Endothelial cell of umbilical vein (primary cell): Measurements from ENCODE around the gene CRLF1. TPM values are rescaled to one million over a fixed set of nuclear protein-coding genes. Genes with fewer than 3 reads are reported as not detected.

Experiments used
- BruUV-seq: library from RNA; stranded (reverse); fragments of 400-500 nt; replicated peaks from 2 replicates; lab custom pipeline; 2021; lab: Mats Ljungman, UMichigan
- CTCF ChIA-PET: fragments of 300-600, 350-600 bp; sonication (Branson Sonifier 250); formaldehyde crosslinking; loops from one replicate; lab custom pipeline; 2021; ENCODE audit warnings: antibody characterized with exemption, inconsistent platforms; lab: Charles Lee
- POLR2A ChIA-PET: fragments of 300-600, 350-600 bp; sonication (Branson Sonifier 250); formaldehyde crosslinking; loops from one replicate; lab custom pipeline; 2021; ENCODE audit warnings: antibody characterized with exemption, inconsistent platforms; lab: Charles Lee
- DNase-seq: peaks from one replicate; pipeline ENCODE4 v3.0.0-alpha.2; 2011; ENCODE audit warnings: low read depth, low spot score
- FAIRE-seq: peaks from 2 replicates; lab custom pipeline; 2011; peaks lifted over from hg19 to GRCh38; lab: Jason Lieb, UNC
- H2AFZ ChIP-seq: 2 replicates; pipeline ENCODE4 v1.6.0; 2012; ENCODE audit warnings: low read depth, low read length, control low read depth, inconsistent platforms
- H3K27ac ChIP-seq: 2 replicates; pipeline ENCODE4 v1.5.1; 2011; ENCODE audit warnings: low read depth, mild to moderate bottlenecking, control low read depth, low read length, moderate library complexity; ENCODE audit not compliant: insufficient read depth
- H3K27me3 ChIP-seq, 2 experiments: 2 replicates each; pipeline versions ENCODE4 v1.6.0 to v1.6.1; 2011; ENCODE audit warnings: low read length in 2 of 2, mixed read lengths in 1 of 2; ENCODE audit not compliant: control insufficient read depth in 2 of 2, insufficient read depth in 2 of 2
- H3K36me3 ChIP-seq, 2 experiments: 2 replicates in 1 of 2; 3 replicates in 1 of 2; pipeline ENCODE4 v1.5.1; 2011; ENCODE audit warnings: low read length in 2 of 2, mild to moderate bottlenecking in 1 of 2, moderate library complexity in 1 of 2; ENCODE audit not compliant: control insufficient read depth in 2 of 2, insufficient read depth in 2 of 2; ENCODE audit errors: extremely low read depth in 1 of 2
- H3K4me1 ChIP-seq: 3 replicates; pipeline ENCODE4 v1.5.1; 2011; ENCODE audit warnings: mild to moderate bottlenecking, low read length; ENCODE audit not compliant: control insufficient read depth, insufficient read depth; ENCODE audit errors: extremely low read depth
- H3K4me2 ChIP-seq: 2 replicates; pipeline ENCODE4 v1.6.1; 2011; ENCODE audit warnings: low read length, control low read depth, mixed read lengths; ENCODE audit not compliant: insufficient read depth
- H3K4me3 ChIP-seq, 3 experiments: fragments of 200-600 bp in 1 of 3; sonication (generic), shearing (Covaris generic) in 1 of 3; replicated peaks in 1 of 3; 2 replicates each; pipeline ENCODE4 v1.5.1; 2011 to 2016; ENCODE audit warnings: control low read depth in 3 of 3, low read length in 3 of 3, mild to moderate bottlenecking in 2 of 3, inconsistent platforms in 1 of 3, low read depth in 1 of 3, moderate library complexity in 1 of 3; ENCODE audit not compliant: insufficient read depth in 1 of 3
- H3K79me2 ChIP-seq: 2 replicates; pipeline ENCODE4 v1.6.0; 2012; ENCODE audit warnings: low read length, inconsistent platforms; ENCODE audit not compliant: control insufficient read depth, insufficient read depth
- H3K9ac ChIP-seq: replicated peaks from 2 replicates; pipeline ENCODE3; 2011; ENCODE audit warnings: low read length, control low read depth; ENCODE audit not compliant: insufficient read depth; ENCODE audit errors: extremely low read depth
- H3K9me1 ChIP-seq: replicated peaks from 3 replicates; pipeline ENCODE4 v1.6.0; 2011; ENCODE audit warnings: mild to moderate bottlenecking, low read length; ENCODE audit not compliant: control insufficient read depth, insufficient read depth; ENCODE audit errors: extremely low read depth
- H3K9me3 ChIP-seq: replicated peaks from 2 replicates; pipeline ENCODE4 v1.5.1; 2012; ENCODE audit warnings: low read length, inconsistent platforms; ENCODE audit not compliant: control insufficient read depth, insufficient read depth
- H4K20me1 ChIP-seq: replicated peaks from 2 replicates; pipeline ENCODE3; 2011; ENCODE audit warnings: mild to moderate bottlenecking, low read length; ENCODE audit not compliant: control insufficient read depth, insufficient read depth; ENCODE audit errors: extremely low read depth
- CTCF ChIP-seq, 2 donors: IDR thresholded peaks; 1 replicate in 1 of 2; 2 replicates in 1 of 2; pipeline ENCODE4 v1.5.1; 2011; ENCODE audit warnings: low read length in 2 of 2, mild to moderate bottlenecking in 2 of 2, moderate library complexity in 2 of 2, control low read depth in 1 of 2, inconsistent platforms in 1 of 2, low read depth in 1 of 2; ENCODE audit not compliant: insufficient read depth in 1 of 2; ENCODE audit errors: extremely low read depth in 1 of 2
- EZH2 ChIP-seq: IDR thresholded peaks from 2 replicates; pipeline ENCODE4 v1.6.1; 2012; ENCODE audit warnings: borderline replicate concordance, low read depth, mild to moderate bottlenecking, moderate library complexity, low read length, inconsistent platforms; ENCODE audit not compliant: severe bottlenecking
- FOS ChIP-seq: IDR thresholded peaks from 2 replicates; pipeline ENCODE4 v1.6.1; 2011; ENCODE audit warnings: mild to moderate bottlenecking, low read length, moderate library complexity, borderline replicate concordance; ENCODE audit not compliant: insufficient read depth
- GATA2 ChIP-seq: IDR thresholded peaks from 2 replicates; pipeline ENCODE4 v1.7.0; 2011; ENCODE audit warnings: low read depth, mild to moderate bottlenecking, moderate library complexity, mixed read lengths, low read length; ENCODE audit not compliant: insufficient read length, insufficient read depth
- JUN ChIP-seq: IDR thresholded peaks from 2 replicates; pipeline ENCODE4 v1.6.1; 2011; ENCODE audit warnings: borderline replicate concordance, low read depth; ENCODE audit not compliant: insufficient read length, insufficient read depth
- MAX ChIP-seq: IDR thresholded peaks from 2 replicates; pipeline ENCODE4 v1.6.1; 2011; ENCODE audit not compliant: insufficient read depth, insufficient read length
- POLR2A ChIP-seq: IDR thresholded peaks from 2 replicates; pipeline ENCODE4 v1.6.1; 2012; ENCODE audit warnings: low read depth, mild to moderate bottlenecking, control low read depth, low read length
- POLR2AphosphoS5 ChIP-seq: IDR thresholded peaks from 2 replicates; pipeline ENCODE4 v1.6.1; 2012; ENCODE audit warnings: low read depth, mild to moderate bottlenecking, control low read depth, low read length, moderate library complexity; ENCODE audit not compliant: insufficient read depth
- dilution Hi-C: fragments of 300-500 bp; cut with MboI; formaldehyde crosslinking; loops from one replicate; pipeline ENCODE4 v1.15.0; 2019; ENCODE audit warnings: low sequenced_read_pairs; ENCODE audit not compliant: extremely low pct_ligation_motif_present
- intact Hi-C: fragments of 100-400 bp; cut with micrococcal nuclease; formaldehyde crosslinking; loops from one replicate; pipeline ENCODE4 v1.10.0; 2022
- polyA plus RNA-seq, 4 experiments: library from polyadenylated mRNA; depleted of rRNA in 3 of 4; stranded (reverse) in 3 of 4; unstranded in 1 of 4; fragments of >200 nt; gene quantifications; 2 replicates each; pipeline versions ENCODE4 v1.2.1 to v1.2.3, GENCODE V29; 2011 to 2012; ENCODE audit warnings: missing spikeins in 1 of 4
- total RNA-seq: library from RNA; stranded (reverse); gene quantifications from 2 replicates; pipeline ENCODE4 v1.2.3, GENCODE V29; 2021

The CRLF1 gene
- total and polyA plus RNA-seq, 2 donors (not counting 3 experiments of a cell fraction or from before 2014, with no cell fraction given) = 0.18 TPM; not detected in 1

- Histone ChIP-seq H3K9ac (no peak overlapping the region), H4K20me1 (no peaks in the 10 kb centered on the region), H3K4me3 (no peak overlapping the region), H3K27me3 (no peaks in the 10 kb centered on the region), H3K36me3 (peaks cover 0 to 2% of the 10 kb centered on the region in 2 experiments), H3K27ac (no peak overlapping the region), H2AFZ (no peak overlapping the region), H3K4me2 (no peak overlapping the region), H3K9me1 (no peaks in the 10 kb centered on the region), H3K4me1 (peaks cover 20% of the 10 kb centered on the region), H3K9me3 (no peaks in the 10 kb centered on the region), H3K79me2 (no peaks in the 10 kb centered on the region)
- dilution Hi-C loops (no loop called here), intact Hi-C loops (no loop called here)
- TF ChIP-seq GATA2 = no peak
- no peak for TF ChIP-seq FOS
- TF ChIP-seq EZH2 = no peak
- no peak for TF ChIP-seq POLR2AphosphoS5
- no peak for TF ChIP-seq POLR2A
- TF ChIP-seq MAX = no peak
- no peak for TF ChIP-seq JUN
- TF ChIP-seq CTCF (IDR thresholded peaks at IDR 0.05; ENCODE audit: extremely low read depth in 1 of 2, insufficient read depth in 1 of 2, low read depth in 1 of 2, low read length in 2 of 2) = no peak
- no TSS peak for BruUV-seq
- CTCF ChIA-PET = interaction anchor here (0.6 to 4.4 kb wide), 2 partner anchors 30 to 255 kb away, joined by 3 to 65 read pairs; no protein-coding TSS in a partner anchor
- POLR2A ChIA-PET = no interaction called here
- DNase-seq = no peak
- no peak for FAIRE-seq
Measured at GRCh38 chr19:18591735-18592385, 14.7 kb downstream of the CRLF1 start.
